ENCODE measurements around the gene OSBPL2.

DNA sequence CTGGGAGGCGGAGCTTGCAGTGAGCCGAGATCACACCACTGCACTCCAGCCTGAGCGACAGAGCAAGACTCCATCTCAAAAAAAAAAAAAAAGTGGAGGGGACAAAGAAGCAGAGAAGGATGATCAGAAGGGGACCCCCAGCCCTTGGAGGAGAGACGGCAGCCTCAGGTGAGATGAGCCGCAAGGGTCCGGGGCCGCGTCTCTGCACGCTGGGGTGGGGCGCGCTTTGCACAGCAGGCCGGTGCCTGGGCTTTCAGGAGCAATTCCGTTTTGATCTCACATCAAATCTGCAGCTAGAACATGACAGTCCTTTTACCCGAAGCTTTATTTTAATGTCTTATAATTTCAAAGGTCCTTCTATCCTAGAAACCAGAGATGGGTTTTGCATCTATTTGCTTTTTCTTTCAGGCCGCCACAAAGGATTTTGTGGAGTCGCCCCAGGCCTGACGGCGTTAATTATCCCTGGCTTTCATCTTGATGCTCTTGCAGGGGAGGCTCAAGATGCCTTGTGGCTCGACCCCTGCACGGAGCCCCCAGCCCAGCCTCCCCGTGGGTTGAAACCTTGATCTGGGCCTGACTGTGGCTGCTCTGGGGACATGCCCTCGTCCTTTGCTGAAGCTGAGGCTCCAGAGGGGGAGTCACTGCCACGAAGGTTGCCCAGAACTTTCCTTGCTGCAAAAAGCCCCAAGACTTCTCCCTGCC, 35.5 kb upstream of the OSBPL2 start:
- TF ChIP-seq, protein P1, sequence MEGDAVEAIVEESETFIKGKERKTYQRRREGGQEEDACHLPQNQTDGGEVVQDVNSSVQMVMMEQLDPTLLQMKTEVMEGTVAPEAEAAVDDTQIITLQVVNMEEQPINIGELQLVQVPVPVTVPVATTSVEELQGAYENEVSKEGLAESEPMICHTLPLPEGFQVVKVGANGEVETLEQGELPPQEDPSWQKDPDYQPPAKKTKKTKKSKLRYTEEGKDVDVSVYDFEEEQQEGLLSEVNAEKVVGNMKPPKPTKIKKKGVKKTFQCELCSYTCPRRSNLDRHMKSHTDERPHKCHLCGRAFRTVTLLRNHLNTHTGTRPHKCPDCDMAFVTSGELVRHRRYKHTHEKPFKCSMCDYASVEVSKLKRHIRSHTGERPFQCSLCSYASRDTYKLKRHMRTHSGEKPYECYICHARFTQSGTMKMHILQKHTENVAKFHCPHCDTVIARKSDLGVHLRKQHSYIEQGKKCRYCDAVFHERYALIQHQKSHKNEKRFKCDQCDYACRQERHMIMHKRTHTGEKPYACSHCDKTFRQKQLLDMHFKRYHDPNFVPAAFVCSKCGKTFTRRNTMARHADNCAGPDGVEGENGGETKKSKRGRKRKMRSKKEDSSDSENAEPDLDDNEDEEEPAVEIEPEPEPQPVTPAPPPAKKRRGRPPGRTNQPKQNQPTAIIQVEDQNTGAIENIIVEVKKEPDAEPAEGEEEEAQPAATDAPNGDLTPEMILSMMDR (IDR thresholded peaks at IDR 0.05), result no peak
- no peak for TF ChIP-seq POLR2A (IDR thresholded peaks at IDR 0.05)

All from testis (tissue), 2 donors.